NCI-H526 (cell line): ENCODE results near the gene MED19.
A peak's percentile ranks its signal among the peaks of the same experiment; 100 is the strongest.
"Not testable (repeated sequence)": the region's sequence is repeated elsewhere in the genome, so short reads cannot be mapped to it uniquely, and the experiment has no call there.

Experiments
- DNase-seq, 2 experiments: peaks; one replicate each; lab custom pipeline; 2025; lab: John Stamatoyannopoulos, UW

Gene MED19, protein sequence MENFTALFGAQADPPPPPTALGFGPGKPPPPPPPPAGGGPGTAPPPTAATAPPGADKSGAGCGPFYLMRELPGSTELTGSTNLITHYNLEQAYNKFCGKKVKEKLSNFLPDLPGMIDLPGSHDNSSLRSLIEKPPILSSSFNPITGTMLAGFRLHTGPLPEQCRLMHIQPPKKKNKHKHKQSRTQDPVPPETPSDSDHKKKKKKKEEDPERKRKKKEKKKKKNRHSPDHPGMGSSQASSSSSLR

DNA sequence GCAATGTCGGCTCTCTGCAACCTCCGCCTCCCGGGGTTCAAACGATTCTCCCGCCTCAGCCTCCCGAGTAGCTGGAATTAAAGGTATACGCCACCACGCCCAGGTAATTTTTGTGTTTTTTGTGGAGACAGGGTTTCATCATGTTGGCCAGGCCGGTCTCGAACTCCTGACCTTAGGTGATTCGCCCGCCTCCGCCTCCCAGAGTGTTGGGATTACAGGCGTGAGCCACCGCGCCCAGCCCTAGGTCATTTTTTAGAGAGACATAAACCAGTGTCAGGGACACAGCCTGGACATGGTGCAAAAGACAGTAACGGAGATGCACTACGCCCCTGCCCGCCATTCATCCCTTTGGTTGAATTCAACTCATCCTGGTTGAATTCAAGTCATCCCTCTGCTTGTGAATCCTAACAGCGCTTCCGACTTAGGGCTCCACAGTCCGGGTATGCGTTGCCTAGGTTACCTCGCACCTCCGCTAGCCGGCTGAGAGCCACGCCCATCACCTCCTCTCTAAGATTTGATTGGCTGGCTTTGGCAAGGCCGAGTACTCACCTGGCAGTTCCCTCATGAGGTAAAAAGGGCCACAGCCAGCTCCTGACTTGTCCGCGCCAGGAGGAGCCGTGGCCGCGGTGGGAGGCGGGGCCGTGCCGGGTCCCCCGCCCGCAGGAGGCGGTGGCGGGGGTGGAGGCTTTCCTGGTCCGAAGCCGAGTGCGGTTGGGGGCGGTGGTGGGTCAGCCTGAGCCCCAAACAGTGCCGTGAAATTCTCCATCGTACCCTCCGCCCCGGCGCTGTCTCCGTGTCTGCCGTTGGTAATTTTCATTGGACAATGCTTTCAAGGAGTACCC, at the start of gene MED19:
MED19 (minus strand) TSS at position 802 of the 842 bp plus-strand sequence; CDS start at position 766, 36 bp downstream.
- DNase-seq, result peak; percentile 94 to 96

DNA sequence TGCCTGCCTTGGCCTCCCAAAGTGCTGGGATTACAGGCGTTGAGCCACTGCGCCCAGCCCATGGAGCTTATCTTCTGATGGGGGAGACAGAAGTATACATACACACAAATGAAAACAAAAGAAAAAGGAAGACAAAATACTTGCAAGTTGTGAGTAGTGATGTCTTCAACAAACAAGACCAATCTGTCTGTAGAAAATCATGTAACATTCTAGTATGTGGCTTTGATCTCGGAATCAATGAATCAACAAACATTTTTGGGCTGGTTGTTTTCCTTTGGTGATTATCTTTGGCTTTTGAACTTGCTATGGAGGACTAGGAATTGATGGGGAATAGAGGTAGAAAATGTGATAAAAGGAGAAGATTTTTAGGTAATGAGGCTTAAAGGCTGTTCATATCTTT, 46.2 kb upstream of the MED19 start:
- no peak for DNase-seq

DNA sequence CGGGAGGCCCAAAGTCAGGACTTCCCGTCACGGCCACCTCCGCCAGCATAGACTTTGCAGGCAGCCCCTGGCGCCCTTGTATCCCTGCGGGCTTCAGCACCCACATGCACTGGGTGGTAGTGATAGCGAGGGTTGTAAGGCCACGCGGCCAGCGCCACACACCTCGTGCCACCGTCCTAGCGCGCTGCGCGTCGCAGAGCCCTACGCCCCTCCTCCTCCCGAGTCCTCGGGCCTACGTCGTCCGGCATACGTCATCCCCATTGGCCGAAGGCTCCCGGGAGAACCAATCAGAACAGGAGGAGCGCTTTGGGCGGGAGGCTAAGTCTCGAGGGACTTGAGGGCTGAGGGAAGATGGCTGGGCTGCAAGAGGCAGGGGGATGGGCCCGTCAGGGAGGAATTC, 40.9 kb upstream of the MED19 start:
- no peak for DNase-seq

DNA sequence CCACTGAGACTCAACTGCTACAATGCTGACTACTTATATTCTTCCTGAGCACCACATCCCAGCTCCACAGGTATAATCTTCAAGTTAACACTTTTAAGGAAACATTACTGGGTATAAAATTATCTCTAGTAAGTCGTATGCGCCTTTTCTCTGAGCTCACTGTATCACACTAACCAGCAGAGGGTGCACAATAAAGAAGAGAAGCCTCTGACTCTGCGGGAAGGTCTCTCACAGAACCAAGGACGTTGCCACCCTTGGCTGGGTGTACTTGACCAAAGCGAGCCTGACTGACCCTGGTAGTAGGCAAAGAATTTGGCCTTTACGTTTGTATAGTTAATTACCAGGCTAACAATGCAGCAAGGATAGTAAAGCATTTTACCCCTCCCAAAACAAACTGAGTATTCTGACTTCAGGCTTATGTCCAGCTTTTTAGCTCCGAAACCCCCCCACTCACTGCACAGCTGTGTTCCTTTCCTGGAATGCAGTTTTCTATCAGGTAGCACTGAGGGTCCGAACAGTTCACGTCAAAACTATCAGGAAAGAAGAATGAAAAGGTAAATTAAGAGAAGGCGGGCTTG, 39.8 kb upstream of the MED19 start, which contains the start of gene BTBD18:
BTBD18 (minus strand) TSS at position 144 of the 578 bp plus-strand sequence. CDS start 631 bp downstream, outside the sequence.
- DNase-seq, result peak; percentile 11 to 67

DNA sequence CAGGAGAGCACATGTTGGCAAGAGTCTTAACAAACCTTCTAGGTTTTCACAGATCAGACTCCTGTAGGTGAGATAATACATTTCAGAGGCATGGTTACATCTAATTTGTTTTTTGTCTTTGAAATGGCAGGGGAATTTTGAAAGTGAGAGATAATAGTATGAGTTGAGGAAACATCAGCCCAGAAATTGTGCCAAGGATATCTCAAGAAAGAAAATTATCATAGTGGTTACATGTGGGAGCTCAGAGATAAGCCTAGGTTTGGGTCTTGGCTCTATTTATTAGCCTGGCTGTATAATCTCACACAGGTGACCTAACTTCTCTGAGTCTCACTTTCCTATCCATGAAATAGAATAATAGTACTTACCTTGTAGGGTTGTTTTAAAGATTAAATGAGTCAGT, 39.2 kb upstream of the MED19 start:
- no peak for DNase-seq

DNA sequence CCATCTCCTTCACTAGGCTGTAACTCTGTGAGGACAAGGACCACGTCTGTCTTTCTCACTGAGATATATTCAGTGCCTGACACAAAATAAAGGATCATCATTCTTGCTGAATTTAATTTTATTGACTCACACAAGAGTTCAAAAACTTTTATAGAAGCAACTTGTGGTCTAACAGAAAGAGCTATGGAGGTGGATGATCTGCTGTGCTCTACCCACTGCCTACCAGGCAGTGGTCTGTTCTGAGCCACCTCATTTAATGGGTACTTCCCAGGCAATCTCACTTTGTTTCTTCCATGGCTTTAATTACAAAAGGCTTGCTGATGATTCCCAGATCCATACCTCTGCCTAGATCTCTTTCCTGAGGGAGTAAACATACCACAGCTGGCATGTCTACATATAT, 34.9 kb upstream of the MED19 start:
- no peak for DNase-seq

DNA sequence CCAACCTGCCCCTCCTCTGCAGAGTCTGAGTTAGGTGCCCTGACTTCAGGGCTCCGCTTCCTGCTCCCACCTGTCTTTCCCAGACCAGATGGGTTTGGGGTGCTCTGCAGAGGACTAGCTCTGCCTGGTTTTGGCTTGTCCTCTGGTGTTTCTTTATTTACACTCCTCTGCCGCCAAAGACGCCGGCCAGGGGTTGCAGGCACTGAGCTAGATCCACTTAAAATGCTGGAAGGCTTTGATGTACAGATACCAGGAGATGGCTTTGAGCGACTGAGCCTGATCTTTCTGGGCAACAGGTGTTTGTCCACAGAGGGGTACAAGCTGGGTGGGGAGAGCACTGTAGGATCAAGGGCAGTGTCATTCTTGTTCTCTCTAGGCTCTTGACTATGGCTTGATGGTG, 33.2 kb upstream of the MED19 start:
- no peak for DNase-seq

DNA sequence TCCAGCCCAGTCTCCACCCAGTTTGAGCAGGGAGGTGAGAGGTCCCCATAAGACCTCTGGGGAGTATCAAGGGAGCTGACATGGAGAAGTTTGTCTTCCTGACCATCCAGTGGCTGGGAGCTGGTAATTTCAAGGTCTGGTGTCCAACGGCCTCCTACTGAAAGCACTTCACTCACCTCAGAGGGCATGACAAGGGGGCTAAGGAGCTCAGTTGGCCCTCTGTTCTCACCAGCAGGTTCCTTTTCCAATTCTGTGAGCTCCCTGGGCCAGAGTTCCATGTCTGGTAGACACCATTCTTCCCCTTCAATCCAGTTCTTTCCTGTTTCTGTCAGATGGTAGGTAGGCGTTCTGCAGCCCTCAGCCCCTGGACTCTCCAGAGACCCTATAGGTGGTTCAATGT, 32.3 kb upstream of the MED19 start:
- no peak for DNase-seq

DNA sequence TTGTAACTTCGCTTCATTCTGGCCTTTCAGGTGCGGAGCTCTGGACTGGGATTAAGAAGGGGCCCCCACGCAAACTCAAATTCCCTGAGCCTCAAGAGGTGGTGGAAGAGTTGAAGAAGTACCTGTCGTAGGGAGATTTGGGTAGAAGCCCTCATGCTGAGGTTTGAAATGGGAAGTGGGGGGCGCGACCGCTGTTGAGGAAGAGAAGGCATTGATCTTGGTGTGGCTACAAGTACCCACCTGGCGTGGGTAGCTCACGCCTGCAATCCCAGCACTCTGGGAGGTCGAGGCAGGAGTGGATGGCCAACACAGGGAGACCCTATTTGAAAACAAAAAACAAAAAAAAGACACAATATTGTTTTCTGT, 30.1 kb upstream of the MED19 start:
- DNase-seq, result no peak

DNA sequence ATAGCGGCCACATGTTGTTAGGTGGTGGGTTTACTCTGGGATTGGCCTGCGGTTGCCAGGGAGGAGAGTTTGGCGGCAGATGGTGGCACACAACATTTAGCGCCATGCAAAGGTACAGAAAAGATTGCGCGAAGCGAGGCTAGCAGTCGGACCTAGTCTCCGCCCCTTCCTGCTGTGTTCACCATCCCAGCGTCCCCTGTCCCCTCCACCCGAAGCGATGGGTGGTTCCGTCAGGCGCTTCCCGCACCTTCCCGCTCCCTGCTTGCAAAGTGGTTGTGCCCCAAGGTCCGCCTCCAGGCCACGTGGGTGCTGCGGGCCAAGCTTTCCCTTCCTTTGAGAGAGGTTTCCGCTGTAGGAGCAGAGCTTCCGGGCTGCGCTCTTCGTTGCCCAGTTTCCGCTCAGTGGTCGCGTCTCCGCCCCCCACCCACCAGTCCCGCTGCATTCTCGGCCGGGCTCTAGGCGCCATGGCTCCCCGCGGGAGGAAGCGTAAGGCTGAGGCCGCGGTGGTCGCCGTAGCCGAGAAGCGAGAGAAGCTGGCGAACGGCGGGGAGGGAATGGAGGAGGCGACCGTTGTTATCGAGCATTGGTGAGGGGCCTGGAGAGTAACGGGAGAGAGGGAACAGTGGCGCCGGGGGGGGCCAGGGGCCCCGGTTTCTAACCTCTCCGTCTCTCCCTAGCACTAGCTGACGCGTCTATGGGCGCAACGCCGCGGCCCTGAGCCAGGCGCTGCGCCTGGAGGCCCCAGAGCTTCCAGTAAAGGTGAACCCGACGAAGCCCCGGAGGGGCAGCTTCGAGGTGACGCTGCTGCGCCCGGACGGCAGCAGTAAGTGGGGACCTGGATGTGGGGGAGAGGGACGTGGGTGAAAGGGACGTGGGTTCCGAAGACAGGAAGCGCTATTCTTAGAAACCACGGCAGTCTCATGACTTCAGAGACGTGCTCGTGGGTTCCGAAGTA, 29.4 kb upstream of the MED19 start, which contains the start of gene SELENOH:
SELENOH (plus strand) TSS at position 360 of the 955 bp plus-strand sequence; CDS start at position 465, 105 bp downstream.
- peak; percentile 97 to 99 for DNase-seq

DNA sequence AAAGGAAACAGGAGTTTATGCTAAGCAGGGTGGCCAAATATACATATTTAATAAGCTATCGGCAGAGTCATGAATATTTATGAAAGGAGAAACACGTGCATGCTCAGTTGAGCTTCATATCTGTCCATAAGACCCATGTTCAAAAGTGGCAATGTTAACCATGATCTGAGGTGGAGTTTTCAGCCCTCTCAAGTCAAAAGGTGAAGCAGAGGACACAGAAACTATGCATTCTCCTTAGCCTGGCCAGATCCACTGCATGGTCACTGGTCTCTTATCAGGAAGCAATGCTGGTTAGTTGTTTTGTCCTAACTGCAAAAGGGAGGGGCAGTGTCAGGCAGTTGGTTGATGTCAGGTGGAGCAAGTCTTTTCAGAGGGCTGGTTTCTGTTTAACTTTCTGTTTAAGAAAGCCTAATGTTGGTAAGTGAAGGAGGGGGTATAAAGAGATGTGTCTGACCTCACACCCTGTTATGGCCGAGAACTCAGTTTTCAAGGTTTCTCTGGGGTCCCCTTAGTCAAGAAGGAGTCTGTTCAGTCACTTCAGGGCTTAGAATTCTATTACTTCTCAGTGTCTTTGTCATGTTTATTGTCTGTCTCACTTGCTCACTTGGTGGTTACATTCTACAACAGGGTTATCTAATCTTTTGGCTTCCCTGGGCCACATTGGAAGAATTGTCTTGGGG, 23.7 kb upstream of the MED19 start:
- peak; percentile 19 to 45 for DNase-seq

DNA sequence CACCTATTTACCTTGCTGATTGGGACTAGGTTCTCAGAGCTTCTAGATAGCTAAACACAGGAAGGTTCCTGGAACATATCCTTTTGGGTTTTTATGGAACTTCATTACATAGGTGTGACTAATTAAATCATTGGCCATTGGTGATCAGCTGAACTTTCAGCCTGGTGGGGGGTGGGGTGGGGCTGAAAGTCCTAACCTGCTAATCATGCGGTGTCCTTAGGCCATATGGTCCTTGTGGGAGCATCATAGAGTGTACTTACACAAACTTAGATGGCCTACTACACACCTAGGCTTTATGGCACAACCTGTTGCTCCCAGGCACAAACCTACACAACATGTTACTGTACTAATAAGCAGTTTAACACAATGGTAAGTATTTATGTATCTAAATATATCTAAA, 20.6 kb upstream of the MED19 start:
- DNase-seq, result no peak

DNA sequence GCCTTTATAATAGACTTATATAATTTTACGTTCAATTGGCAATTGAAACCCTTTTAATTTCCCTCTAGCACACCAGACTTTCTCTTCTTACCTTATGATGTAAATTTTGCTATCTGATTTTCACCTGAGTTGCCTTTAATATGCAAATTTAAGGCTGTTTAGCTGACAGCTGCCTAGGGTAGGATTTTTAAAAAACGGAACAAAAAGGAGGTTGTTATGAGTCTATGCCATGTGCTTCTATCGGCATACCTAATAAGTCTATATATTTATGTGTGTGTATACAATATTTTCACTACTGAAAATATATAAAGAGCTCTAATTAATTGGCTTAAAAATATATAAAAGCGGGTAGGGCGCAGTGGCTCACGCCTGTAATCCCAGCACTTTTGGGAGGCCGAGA, 17.5 kb upstream of the MED19 start:
- peak; percentile 51 to 73 for DNase-seq

DNA sequence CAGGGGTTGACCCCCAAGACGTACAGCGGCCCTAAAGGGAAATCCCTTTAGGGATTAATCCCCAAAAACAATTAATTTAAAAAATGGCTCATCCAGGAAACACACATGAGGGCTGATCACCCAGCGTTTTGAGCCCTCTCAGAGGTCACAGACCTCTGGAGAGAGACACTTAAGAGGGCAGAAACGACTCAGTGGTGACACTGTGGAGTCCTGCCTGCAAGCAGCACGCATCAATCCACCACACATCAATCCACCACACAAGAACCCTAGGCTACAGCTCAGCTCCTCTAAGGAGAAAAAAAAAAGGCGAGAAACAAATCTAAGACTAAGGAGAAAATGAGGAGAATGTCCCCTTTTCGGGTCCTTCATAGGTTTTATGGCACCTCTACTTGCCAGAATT, 16.8 kb upstream of the MED19 start:
- no peak for DNase-seq

DNA sequence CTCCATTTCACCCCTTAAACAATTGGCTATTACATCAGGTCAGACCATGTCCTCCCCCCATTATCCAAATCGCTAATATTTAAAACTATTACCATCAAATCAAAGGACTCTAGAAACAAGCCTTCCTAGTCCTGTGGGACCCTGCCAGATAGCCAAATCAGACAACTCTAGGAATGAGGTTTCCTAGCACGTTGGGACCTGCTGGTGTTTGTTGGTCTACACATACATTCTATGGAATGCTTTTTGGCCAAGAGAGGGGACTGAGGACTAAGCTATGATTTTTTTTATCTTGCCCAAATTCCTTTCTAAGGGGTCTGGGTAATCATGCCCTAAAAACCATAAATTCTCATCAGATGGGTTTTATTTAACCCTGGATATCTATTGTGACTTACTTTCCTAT, 15.2 kb upstream of the MED19 start:
- DNase-seq, result no peak

DNA sequence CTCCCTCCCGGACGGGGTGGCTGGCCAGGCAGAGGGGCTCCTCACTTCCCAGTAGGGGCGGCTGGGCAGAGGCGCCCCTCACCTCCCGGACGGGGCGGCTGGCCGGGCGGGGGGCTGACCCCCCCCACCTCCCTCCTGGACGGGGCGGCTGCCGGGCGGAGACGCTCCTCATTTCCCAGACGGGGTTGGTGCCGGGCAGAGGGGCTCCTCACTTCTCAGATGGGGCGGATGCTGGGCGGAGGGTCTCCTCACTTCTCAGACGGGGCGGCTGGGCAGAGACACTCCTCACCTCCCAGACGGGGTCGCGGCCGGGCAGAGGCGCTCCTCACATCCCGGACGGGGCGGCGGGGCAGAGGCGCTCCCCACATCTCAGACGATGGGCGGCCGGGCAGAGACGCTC, 4.7 kb upstream of the MED19 start:
- not testable (repeated sequence) for DNase-seq

DNA sequence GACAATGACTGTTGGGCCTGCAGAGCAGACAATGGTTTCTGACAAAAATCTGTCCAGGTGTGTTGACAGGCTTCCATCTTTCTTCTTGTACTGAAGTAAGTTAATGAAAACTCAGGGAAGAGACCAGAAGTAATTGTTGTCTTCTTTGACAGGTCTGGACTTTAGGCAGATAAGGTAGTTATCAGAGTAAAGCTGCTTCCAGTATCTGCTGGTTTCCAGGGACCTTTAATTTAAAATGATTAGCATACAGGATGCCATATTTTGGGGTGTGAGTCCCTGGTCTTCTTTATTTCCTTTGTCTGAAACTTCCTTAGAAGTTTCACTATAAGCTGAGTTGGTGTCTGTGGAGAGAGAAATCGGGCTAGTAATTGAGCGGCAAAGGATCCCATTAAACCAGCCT, 1.8 kb upstream of the MED19 start:
- DNase-seq, result no peak

DNA sequence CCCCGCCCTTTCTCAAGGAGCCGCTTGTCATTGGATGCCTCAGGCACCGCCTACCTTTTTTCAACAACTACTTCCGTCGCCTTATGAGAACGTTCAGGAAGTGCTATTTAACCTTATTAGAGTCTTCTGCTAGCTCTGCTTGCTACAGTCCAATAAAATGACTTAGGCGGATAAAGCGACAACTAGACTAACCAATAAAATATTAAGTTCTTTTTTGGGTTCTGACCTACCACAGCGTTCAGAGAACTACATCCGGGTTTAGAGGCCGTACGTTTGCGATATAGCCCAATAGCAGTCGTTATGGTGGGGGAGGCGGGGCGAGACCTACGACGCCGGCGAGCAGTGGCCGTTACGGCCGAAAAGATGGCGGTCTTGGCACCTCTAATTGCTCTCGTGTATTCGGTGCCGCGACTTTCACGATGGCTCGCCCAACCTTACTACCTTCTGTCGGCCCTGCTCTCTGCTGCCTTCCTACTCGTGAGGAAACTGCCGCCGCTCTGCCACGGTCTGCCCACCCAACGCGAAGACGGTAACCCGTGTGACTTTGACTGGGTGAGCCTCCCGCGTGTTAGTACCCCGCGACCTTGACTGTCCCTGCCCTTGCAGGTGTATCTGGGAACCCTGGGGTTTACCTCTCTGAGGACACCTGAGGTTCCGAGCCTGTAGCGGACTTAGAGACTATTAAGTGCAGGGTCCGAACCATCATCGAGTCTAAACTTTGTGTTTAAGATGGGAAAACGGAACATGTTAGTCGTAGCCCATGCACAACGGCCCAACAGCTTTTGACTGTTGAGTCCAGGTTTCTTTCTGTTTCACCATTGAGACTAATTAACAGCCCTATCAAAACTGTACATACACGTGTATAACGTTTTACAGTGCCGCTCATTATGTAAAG, 488 bp upstream of the MED19 start, which contains the start of gene TMX2:
TMX2 (plus strand) TSS at position 338 of the 895 bp plus-strand sequence; CDS start at position 364, 26 bp downstream.
- peak; percentile 100 for DNase-seq

DNA sequence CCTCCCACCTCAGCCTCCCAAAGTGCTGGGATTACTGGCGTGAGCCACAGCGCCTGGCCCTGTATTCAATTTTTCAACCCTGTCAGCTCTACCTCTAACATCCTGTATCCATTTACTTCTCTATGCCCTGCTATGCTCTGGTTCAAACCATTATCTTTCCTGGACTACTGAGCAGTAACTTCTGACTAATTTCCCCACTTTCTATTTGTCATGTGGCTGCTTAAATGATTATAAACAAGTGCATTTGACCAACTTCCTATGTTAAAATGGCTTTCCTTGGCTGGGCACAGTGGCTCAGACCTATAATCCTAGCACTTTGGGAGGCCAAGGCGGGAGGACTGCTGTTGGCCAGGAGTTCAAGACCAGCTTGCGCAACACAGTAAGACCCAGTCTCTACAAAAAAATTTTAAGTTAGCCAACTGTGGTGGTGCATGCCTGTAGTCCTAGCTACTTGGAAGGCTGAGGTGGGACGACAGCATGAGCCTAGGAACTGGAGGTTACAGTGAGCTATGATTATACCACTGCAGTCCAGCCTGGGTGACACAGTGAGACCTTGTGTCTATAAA, 2.1 kb downstream of the MED19 start:
- DNase-seq, result no peak

DNA sequence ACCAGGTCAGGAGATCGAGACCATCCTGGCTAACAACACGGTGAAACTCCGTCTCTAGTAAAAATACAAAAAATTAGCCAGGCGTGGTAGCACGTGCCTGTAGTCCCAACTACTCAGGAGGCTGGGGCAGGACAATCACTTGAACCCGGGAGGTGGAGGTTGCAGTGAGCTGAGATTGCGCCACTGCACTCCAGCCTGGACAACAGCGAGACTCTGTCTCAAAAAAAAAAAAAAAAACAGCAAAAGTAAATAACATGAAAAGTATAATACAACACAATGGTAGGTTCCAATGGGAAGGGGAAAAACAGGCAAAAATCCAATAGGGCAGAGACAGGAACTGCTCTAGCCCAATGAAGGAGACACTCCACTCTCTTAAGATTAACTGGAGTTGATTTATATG, 6.6 kb downstream of the MED19 start:
- DNase-seq, result not testable (repeated sequence)
